Measurements from ENCODE around the gene ADGRG1.

ADGRG1 gene

DNA sequence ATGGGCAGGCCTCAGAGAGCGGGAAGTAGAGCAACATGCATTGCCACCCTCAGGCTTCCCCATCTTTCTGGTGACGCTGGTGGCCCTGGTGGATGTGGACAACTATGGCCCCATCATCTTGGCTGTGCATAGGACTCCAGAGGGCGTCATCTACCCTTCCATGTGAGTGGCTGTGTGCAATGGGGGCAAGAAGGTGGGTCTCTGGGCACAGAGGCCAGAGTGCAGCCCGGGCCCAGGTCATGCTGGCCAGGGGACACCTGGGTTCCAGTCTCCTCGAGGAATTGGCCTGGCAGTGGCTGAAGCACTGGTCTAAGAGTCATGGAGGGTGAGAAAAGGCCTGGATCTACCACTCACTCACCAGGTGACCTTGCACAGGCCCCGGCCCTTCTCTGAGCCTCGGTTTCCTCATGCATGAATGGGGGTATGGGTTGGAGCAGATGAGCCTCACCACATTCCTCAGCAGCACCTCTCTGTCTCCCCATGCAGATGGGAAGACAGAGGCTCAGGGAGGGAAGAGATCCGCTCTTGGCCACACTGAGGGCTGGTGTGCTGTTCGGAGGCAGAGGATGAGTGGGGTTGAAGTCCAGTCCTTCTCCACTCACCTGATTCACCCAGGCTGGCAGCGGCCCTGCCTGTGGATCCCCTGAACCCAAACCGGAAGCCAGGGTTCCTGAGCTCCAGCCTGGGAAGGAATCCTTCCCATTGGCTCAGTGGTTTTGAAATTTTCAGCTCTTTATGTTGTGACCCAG, 32.5 kb downstream of the ADGRG1 start:
- TF ChIP-seq ZFX (IDR thresholded peaks at IDR 0.05), result no peak
- no peak for TF ChIP-seq CTCF (conservative IDR thresholded peaks at IDR 0.05)
- no peak overlapping the region for H3K27ac ChIP-seq

GRCh38 chr16:57661510-57661909, 33.1 kb downstream of the ADGRG1 start:
- no peak for TF ChIP-seq CTCF (conservative IDR thresholded peaks at IDR 0.05)
- TF ChIP-seq ZFX (IDR thresholded peaks at IDR 0.05), result no peak
- H3K27ac ChIP-seq, result no peak overlapping the region

DNA sequence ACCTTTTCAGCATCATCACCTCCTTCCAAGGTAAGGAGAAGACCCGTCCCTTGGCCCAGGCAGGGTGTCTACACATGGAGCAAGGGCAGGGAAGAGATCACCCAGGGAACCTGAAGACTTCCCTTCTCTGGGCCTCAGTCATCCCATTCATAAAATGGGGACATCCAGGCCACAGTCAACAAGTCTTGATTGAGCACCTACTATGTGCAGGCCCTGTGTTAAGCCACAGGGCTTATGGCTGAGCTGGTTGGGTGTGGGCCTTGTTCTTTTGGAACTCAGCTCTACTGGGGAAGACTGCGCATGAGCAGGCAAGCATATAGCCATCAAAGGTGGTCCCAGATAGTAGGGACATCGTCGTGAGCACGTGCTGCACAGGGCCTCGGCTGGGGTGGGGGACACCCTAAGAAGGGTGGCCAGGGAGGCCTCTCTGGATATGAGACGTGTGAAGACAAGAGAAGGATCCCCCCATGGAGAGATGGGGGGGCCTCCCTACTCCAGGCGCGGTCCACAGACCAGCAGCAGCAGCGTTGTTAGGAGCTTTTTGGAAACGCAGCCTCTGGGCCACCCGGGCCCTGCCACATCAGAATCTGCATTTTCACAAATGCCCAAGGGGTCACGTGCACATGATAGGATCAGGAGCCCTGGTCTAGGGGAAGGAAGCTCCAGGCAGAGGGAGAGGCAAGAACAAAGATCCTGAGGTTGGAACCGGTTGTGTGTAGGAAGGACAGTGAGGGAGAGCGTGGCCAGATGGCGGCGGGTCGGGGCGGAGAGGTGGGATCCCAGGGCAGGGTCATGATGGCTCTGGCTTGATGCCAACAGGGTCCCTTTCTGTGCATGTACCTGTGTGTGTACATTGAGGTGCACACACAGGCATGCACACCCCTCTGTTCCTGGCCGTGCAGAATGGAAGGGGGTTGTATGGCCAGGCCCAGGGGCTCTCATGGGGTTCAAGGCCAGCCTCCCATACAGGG, 33.8 kb downstream of the ADGRG1 start:
- H3K27ac ChIP-seq, result no peak overlapping the region
- TF ChIP-seq ZFX (IDR thresholded peaks at IDR 0.05) (no peak), CTCF (conservative IDR thresholded peaks at IDR 0.05) (no peak)

DNA sequence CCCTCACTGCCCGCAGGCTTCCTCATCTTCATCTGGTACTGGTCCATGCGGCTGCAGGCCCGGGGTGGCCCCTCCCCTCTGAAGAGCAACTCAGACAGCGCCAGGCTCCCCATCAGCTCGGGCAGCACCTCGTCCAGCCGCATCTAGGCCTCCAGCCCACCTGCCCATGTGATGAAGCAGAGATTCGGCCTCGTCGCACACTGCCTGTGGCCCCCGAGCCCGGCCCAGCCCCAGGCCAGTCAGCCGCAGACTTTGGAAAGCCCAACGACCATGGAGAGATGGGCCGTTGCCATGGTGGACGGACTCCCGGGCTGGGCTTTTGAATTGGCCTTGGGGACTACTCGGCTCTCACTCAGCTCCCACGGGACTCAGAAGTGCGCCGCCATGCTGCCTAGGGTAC, 35.0 kb downstream of the ADGRG1 start:
- H3K27ac ChIP-seq, result no peak overlapping the region
- TF ChIP-seq ZFX (IDR thresholded peaks at IDR 0.05) (no peak), CTCF (conservative IDR thresholded peaks at IDR 0.05) (no peak)

DNA sequence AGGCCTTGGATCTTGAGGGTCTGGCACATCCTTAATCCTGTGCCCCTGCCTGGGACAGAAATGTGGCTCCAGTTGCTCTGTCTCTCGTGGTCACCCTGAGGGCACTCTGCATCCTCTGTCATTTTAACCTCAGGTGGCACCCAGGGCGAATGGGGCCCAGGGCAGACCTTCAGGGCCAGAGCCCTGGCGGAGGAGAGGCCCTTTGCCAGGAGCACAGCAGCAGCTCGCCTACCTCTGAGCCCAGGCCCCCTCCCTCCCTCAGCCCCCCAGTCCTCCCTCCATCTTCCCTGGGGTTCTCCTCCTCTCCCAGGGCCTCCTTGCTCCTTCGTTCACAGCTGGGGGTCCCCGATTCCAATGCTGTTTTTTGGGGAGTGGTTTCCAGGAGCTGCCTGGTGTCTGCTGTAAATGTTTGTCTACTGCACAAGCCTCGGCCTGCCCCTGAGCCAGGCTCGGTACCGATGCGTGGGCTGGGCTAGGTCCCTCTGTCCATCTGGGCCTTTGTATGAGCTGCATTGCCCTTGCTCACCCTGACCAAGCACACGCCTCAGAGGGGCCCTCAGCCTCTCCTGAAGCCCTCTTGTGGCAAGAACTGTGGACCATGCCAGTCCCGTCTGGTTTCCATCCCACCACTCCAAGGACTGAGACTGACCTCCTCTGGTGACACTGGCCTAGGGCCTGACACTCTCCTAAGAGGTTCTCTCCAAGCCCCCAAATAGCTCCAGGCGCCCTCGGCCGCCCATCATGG, 35.7 kb downstream of the ADGRG1 start:
- H3K27ac ChIP-seq, result no peak overlapping the region
- TF ChIP-seq CTCF (conservative IDR thresholded peaks at IDR 0.05) (no peak), ZFX (IDR thresholded peaks at IDR 0.05) (no peak)

GRCh38 chr16:57664662-57665025, 36.2 kb downstream of the ADGRG1 start:
- H3K27ac ChIP-seq, result no peak overlapping the region
- TF ChIP-seq CTCF (conservative IDR thresholded peaks at IDR 0.05) (no peak), ZFX (IDR thresholded peaks at IDR 0.05) (no peak)
